NOMO-1 treated with dmso at 0.1 percent for 144 hours (cell line): Measurements from ENCODE around the gene UNK.

Experiments used
- DNase-seq: peaks from one replicate; lab custom pipeline; 2025; ENCODE audit not compliant: unreplicated experiment; lab: John Stamatoyannopoulos, UW

UNK gene

GRCh38 chr17:75819116-75819515, 34.5 kb downstream of the UNK start:
- no peak for DNase-seq

DNA sequence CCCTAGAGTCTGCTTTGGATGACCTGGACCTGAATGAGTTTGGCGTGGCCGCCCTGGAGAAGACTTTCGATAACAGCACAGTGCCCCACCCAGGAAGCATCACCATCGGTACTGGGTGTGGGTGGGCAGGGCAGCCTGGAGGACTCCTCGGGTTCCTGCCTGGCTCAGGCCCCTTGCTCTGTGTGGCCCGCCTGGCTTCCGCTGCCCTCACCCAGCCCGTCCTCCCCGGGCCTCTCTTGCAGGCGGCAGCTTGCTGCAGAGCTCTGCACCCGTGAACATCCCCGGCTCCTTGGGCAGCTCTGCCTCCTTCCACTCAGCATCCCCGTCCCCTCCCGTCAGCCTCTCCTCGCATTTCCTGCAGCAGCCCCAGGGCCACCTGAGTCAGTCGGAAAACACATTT, 35.1 kb downstream of the UNK start:
- DNase-seq = no peak

DNA sequence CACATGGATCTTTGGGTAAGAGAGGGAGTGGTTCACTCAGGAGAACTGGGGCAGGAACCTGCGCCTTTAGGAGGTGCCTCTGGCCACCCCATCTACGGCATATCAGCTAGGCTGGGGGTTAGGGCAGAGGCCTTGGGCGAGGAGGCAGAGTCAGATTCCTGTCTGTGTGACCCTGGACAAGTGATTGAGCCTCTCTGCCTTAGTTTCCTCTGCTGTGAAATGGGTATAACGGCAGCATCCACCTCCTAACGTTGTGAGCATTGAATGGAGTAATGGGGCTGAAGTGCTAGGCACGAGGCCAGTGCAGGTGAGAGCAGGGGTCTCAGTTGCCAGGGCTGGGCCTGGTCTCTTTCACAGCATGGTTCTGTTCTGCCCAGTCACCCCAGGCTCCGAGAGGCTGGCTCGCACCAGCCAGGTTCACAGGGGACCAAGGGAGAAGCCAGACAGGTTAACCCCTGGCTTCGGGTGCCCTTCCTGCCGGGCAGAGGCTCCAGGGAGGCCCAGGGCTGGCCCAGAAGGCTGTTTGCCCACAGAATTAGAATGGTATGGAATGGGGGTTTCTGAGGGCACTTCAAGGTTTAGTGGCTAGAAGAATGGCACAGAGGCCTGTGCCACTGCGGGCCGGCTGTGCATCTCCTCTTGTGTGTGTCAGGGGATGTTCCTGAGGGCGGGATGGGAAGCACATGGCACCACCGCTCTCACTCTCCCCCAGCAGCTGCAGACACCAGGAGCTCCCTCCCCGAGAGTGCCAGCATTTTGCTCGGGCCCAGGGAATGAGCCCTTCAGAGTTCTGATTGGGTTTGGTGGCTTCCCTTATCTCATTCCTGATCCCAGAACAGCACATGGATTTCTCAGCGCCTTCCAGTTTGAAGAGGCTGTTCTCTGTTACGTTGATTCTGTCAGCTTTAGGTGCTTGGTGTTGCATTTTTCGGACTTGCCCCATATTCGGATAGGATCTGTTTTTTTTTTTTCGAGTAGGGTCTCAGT, 35.8 kb downstream of the UNK start:
- DNase-seq = no peak

DNA sequence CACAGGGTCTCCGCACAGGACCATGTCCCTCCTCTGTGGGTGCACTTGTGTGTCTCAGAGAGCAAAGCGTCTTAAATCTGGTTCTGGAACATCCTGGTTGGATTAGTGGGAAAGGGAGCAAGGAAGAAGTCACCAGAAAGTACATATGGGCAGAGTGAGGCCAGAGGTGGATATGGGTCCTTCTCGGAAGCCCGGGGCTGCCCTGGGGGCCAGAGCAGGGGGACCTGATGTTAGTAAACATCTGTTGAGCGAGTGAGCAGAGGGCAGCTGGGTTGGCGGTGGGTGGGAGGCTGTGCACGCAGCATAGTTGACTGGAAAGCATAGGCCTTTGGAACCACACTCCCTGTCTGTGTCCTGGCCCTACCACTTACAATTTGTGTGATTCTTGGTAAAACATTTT, 36.9 kb downstream of the UNK start:
- no peak for DNase-seq

DNA sequence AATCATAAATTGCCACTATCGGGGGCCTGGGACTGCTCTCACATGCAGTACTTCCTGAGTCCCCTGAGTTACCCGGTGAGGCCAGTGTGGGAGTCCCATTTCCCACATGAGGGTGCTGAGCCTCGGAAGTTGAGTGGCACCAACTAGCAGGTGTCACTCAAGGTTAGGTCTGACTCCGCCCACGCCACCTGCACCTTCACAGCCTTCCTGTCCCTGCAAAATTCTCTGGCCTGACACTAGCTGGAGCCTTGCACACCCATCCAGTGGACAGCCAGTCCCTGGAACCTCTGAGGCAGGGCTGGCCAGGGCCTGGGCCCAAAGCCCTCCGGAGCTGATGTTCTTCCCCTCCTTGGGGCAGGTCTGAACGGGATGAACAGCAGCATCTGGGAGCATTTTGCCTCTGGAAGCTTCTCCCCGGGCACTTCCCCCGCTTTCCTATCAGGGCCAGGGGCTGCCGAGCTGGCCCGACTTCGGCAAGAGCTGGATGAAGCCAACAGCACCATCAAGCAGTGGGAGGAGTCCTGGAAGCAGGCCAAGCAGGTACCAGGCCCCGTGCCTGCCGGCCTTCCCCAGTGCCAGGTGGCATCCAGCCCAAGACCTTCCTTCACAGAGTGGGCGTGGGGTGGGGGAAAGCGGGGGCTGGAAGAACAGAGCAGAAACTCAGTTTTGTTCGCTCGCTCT, 37.7 kb downstream of the UNK start:
- no peak for DNase-seq

DNA sequence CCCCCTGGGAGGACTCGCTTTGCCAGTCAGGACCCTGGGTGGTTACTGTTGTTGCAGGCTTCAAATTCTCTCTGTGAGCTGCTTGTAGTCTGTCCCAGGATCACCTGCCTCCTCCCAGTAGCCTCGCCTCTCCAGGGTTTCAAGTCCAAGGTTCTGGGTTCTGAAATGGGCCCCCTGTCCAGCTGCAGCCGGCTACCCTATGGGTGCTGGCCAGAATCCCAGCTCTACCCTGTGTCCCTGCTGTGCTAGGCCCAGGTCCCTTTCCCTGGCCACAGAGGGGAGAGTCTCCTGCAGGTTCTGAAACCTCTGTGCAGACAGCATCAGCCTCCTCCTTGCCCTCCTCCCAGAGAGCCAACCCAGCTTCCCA, 38.2 kb downstream of the UNK start:
- DNase-seq = no peak

- no peak for DNase-seq
These were observed 38.8 kb downstream of the UNK start for GRCh38 chr17:75823257-75824041.

DNA sequence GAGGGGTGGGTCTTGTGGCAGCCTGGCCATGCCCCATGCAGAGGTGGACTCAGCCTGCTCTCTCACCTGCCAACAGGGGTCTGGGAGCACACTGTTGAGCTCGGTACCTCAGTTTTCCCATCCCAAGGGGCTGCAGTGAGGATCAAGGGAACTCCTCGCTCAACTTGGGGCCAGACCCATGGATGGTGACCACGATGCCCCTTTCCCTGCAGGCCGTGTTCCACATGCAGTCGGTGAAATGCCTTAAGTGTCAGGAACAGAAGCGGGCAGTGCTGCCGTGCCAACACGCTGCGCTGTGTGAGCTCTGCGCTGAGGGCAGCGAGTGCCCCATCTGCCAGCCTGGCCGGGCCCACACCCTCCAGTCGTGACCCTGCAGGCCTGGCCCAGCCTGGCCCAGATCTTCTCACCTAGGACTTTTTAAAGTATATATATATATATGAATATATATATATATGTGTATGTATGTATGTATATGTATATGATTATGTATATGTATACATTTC, 39.5 kb downstream of the UNK start:
- no peak for DNase-seq

DNA sequence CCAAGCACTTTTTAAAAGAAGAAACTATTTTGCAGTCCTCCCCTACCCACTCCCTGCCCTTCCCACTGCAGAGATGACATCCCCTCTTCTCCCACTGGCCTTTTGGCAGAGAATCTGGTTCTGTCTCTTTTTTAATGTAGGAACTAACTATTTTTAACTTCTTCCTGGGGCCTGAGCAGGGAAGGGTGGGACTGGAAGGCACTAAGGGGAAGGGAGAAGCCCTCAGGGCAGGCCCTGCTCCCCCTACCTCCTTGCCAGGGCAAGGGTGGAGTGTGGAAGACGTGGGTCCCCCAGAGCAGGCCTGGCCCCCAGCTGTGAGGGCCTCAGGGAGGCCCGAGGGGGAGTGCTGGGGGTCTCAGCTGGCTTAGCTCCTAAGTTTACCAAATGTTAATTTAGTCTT, 40.1 kb downstream of the UNK start:
- DNase-seq = no peak

GRCh38 chr17:75825149-75825552, 40.5 kb downstream of the UNK start:
- DNase-seq = no peak

DNA sequence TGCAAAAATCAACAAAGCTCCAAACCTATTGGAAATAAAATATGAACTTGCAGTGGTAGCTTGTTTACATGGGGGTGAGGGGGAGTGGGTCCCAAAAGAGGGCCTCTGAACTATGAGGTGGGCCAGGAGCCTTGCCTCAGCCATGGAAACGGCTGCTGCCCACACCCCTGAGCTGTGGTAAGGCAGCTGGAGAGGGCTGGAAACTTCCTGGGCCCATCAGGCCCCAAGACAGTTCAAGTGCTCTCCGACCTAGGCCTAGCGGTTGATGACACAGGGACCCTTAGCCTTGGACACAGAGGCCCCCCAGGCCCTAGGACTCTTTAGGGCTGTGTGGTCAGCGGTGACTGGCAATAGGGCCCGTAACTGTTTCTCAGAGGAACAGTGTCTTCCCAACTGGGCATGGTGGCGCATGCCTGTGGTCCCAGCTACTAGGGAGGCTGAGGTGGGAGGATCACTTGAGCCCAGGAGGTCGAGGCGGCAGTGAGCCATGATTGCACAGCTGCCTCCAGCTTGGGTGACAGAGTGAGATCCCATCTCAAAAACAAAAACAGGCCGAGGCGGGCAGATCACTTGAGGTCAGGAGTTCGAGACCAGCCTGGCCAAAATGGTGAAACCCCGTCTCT, 41.3 kb downstream of the UNK start:
- DNase-seq = no peak

DNA sequence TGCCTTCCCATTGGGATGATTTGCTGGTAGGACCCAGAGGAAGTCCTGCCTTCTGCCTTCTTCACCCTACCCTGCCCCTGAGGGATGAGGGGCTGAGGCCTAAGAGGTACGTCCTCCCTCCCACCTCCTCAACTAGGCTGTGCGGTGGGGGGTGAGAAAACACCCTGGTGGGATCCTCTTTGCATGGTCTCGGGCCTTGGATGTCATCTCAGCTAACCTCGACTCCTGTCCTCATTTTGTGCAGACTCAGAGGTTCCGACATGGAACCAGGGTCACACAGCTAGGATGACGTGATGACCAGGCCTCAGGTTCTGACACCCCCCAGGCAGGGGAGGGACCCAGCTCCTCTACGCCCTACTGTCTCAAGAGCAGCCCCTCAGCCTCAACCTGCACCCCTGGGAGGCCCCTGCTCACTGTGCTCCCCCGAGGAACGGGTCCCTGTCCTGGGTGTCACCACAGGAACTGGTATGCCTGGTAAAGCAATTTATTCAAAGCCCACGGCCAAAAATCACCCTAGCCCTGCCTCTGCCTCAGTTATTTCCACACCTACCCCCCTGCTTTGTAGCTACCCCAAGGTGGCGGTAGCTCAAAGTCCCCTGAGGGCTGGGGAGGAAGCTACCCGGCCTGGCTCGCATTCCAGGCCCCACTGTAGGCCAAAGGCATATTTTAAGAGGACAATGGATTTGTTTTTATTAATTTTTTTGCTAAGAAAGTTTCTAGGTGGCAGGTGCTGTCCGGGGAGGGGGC, 42.1 kb downstream of the UNK start:
- DNase-seq = no peak

DNA sequence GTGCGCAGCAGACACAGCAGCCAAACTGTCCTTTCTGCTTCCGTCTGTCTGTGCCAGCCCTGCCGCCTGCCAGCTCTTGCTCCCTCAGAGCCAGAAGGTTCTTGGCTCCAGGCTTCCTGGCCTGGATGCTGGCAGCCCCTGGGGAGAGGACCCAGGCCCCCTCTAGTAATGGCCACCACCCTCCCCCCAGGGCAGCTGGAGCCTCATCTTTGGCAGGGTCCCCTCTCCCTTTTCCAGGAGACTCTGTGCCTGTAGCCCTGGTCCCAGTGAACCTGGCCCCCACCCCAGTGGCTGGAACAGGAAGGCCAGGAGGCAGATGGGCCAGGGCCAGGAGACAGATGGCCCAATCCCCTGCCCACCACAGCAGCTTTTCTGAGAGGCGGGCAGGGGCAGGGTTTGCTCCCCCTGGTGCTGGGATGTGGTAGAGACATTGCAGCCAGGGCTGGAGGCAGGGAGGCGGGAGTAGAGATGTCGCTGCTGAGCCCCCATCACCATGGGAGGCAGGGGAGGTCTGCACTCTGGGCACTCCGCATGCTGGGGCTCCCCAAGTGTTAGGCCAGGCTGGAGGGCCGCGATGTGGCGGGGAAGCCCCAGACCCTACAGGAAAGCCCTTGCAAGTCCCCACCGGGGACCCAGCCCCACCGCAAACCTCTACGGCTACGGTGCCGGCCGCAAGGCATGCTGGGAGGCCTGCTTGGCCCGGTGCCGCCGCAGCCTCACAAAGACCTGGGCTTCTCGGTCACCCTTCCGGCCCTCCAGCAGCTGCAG, 42.9 kb downstream of the UNK start:
- no peak for DNase-seq

DNA sequence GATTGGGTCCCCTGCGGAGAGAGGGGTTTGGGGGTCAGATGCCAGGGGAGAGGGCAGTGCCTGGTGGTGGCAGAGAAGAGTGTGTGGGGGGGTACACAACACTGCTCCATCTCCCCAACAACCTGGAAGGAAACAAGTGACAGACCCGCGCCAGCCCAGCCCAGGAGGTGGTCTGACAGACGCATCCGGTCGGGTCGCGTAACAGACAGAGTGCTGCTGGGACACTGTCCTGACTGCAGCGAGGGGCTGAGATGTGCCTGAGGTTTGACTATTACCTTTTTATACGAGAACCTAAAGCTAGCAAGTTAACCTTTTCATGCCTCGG, 43.4 kb downstream of the UNK start:
- no peak for DNase-seq

- DNase-seq = no peak
These were observed 44.1 kb downstream of the UNK start for GRCh38 chr17:75828741-75829140.

- DNase-seq = no peak
These were observed 45.1 kb downstream of the UNK start for GRCh38 chr17:75829747-75830146.

DNA sequence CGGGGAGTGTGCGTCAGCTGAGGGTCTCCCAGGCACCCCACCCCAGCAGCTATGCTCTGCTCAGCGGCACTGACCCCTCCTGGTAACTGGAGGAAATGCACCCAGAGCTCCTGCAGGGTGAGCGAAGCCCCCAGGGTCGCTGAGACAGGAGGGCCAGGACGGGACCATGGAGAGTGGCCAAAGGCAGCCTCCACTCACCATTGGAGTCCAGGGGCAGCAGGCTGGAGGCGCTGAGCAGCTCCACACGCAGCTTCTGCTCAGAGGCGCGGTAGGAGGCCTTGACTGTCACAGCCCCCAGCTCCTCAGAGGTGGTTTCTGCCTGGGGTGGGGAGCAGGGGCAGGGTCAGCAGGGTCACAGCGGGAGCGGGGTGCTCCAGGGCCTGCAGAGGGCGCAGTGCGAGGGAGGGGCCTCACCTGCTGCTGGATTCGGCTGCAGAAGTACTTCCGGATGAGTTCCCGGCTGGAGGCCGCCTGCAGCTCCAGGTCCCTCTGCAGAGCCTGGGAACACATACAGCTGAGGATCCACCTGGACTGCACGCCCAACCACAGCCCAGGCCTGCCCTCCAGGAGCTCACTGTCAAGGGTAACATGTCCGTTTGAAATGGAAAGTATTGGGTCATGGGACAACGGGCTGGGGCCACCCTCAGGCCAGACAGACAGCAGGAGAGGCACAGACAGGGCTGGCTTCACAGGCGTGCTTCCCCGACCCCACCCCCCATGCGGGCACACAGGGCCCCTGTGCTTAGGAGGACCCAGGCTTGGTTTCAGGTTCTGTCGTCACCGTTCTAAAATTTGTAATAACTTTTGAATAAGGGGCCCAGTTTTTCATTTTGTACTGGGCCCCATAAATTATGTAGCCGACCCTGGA, 45.8 kb downstream of the UNK start:
- no peak for DNase-seq

DNA sequence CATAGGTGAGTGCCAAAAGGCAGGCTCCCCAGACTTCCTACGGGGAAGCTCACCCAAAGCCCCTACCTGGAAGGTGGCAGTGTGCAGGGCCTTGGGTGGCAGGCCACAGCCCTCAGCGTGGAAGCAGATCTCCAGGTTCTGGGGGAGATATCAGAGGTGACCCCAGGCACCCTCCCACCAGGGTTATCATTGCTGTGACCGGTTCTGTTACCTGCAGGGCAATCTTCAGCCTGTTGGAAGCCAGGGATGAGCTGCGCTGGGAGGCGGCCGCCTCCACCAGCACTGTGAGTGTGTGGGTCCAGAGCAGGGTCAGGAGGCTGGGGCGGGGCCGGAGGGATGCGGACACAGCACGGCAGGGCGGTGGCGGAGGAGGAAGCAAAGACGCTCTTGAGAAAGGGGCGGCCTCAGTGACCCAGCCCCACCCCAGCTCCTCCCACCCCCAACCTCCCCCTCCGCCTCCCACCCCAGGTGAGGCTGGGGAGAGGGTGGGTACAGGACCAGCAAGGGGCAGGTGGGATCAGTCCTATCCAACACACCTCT, 46.5 kb downstream of the UNK start:
- DNase-seq = no peak
